K562 (cell line): ENCODE results near the gene AFDN. TPM values are rescaled to one million over a fixed set of nuclear protein-coding genes. Genes with fewer than 3 reads are reported as not detected.
A peak's percentile ranks its signal among the peaks of the same experiment; 100 is the strongest.

Source experiments
- CREB1 ChIP-seq, 2 experiments: sonication (generic) in 1 of 2; formaldehyde crosslinking in 1 of 2; IDR thresholded peaks; 2 replicates each; pipeline versions ENCODE4 v1.6.1 to v1.8.0; 2012 to 2022; ENCODE audit warnings: inconsistent platforms in 1 of 2, mild to moderate bottlenecking in 1 of 2, missing genetic modification reagents in 1 of 2, moderate library complexity in 1 of 2
- EGR1 ChIP-seq: fragments of 450-650 bp; conservative IDR thresholded peaks from 2 replicates; pipeline ENCODE4 v1.6.1; 2017; ENCODE audit warnings: mild to moderate bottlenecking
- EWSR1 ChIP-seq: fragments of 450-650 bp; IDR thresholded peaks from 2 replicates; pipeline ENCODE4 v1.6.1; 2018; ENCODE audit warnings: borderline replicate concordance, mild to moderate bottlenecking, low read depth, moderate library complexity; ENCODE audit not compliant: partially characterized antibody
- FOXA3 ChIP-seq, 2 experiments: fragments of 450-650 bp in 1 of 2; sonication (generic) in 1 of 2; formaldehyde crosslinking; IDR thresholded peaks in 1 of 2; conservative IDR thresholded peaks in 1 of 2; 2 replicates each; pipeline versions ENCODE4 v1.4.0 to v1.8.0; 2020 to 2022; ENCODE audit warnings: mild to moderate bottlenecking in 2 of 2, missing genetic modification reagents in 1 of 2
- HMGN3 ChIP-seq: IDR thresholded peaks from 2 replicates; pipeline ENCODE4 v1.6.1; 2011; ENCODE audit warnings: borderline replicate concordance, low read depth, mild to moderate bottlenecking, mixed read lengths, low read length; ENCODE audit not compliant: insufficient read length; ENCODE audit errors: extremely low read depth
- KDM5B ChIP-seq: fragments of 200-600 bp; sonication (generic); IDR thresholded peaks from 2 replicates; pipeline ENCODE4 v1.6.1; 2012; ENCODE audit warnings: low read depth, mild to moderate bottlenecking, moderate library complexity, low read length, control low read depth, inconsistent platforms; ENCODE audit not compliant: insufficient replicate concordance
- NR2F6 ChIP-seq: fragments of 450-650 bp; formaldehyde crosslinking; IDR thresholded peaks from 2 replicates; pipeline ENCODE4 v1.4.0; 2020; ENCODE audit warnings: mild to moderate bottlenecking
- PTRF ChIP-seq: fragments of 450-650 bp; IDR thresholded peaks from 2 replicates; pipeline ENCODE4 v1.6.1; 2016; ENCODE audit warnings: mild to moderate bottlenecking, missing genetic modification characterization, missing compliant biosample characterization
- RBM15 ChIP-seq: fragments of 200-400 bp; formaldehyde crosslinking; IDR thresholded peaks from 2 replicates; pipeline ENCODE4 v1.6.1; 2018; ENCODE audit warnings: mild to moderate bottlenecking, low read length, moderate library complexity; ENCODE audit not compliant: insufficient read depth
- SETDB1 ChIP-seq: IDR thresholded peaks from one replicate; pipeline ENCODE4 v1.6.1; 2012; ENCODE audit warnings: low read length, control low read depth, inconsistent platforms
- SPI1 ChIP-seq: IDR thresholded peaks from 2 replicates; pipeline ENCODE4 v1.6.1; 2011; ENCODE audit warnings: low read depth, low read length, control low read depth, borderline replicate concordance
- TEAD1 ChIP-seq, 2 experiments: fragments of 450-650 bp in 1 of 2; sonication (generic) in 1 of 2; formaldehyde crosslinking; IDR thresholded peaks; 2 replicates each; pipeline versions ENCODE4 v1.4.0 to v1.8.0; 2020 to 2022; ENCODE audit warnings: mild to moderate bottlenecking in 2 of 2, missing genetic modification reagents in 1 of 2
- ZBTB17 ChIP-seq: fragments of 450-650 bp; formaldehyde crosslinking; IDR thresholded peaks from 2 replicates; pipeline ENCODE4 v1.4.0; 2020; ENCODE audit warnings: mild to moderate bottlenecking
- ZNF133 ChIP-seq: fragments of 250-450 bp; sonication (Bioruptor Pico); IDR thresholded peaks from 2 replicates; pipeline ENCODE4 v1.4.0; 2020; ENCODE audit warnings: mild to moderate bottlenecking
- ZNF695 ChIP-seq: fragments of 450-650 bp; formaldehyde crosslinking; IDR thresholded peaks from 2 replicates; pipeline ENCODE4 v1.4.0; 2020; ENCODE audit warnings: mild to moderate bottlenecking, moderate library complexity
- polyA plus RNA-seq, 8 experiments: library from polyadenylated mRNA; depleted of rRNA in 4 of 8; stranded (reverse) in 5 of 8; unstranded in 3 of 8; fragments of >200 nt; fragmentation: Nextera tagmentation in 2 of 8; fragmentation: Illumina TruSeq in 1 of 8; extraction: Ambion mirVana in 2 of 8; extraction: Trizol in 1 of 8; gene quantifications; 2 replicates each; pipeline versions ENCODE4 v1.2.1 to v1.2.3, GENCODE V29; 2011 to 2014; ENCODE audit warnings: inconsistent platforms in 1 of 8, missing spikeins in 1 of 8
- total RNA-seq, 7 experiments: library from RNA; depleted of rRNA in 6 of 7; stranded (reverse); fragments of >200 nt in 6 of 7; fragmentation: Illumina TruSeq in 2 of 7; extraction: Trizol in 2 of 7; gene quantifications; 2 replicates each; pipeline versions ENCODE4 v1.2.1 to v1.2.3, GENCODE V29; 2011 to 2021; ENCODE audit warnings: low replicate concordance in 1 of 7
- TF ChIP-seq, protein P1 (sequence below): fragments of 450-650 bp; IDR thresholded peaks from 2 replicates; pipeline ENCODE4 v1.6.1; 2014; ENCODE audit warnings: low read depth, mild to moderate bottlenecking, moderate library complexity, borderline replicate concordance
- TF ChIP-seq, protein P2 (sequence below): sonication (generic); formaldehyde crosslinking; IDR thresholded peaks from 2 replicates; pipeline ENCODE4 v1.8.1; 2023; ENCODE audit warnings: mild to moderate bottlenecking, missing genetic modification reagents
- TF ChIP-seq, protein P3 (sequence below): fragments of 200-800 bp; sonication (Bioruptor generic); IDR thresholded peaks from 2 replicates; pipeline ENCODE4 v1.6.1; 2016; ENCODE audit warnings: missing genetic modification characterization, missing compliant biosample characterization

The AFDN gene
- total and polyA plus RNA-seq, 9 of the 15 experiments (the other 6 are each of a cell fraction or from before 2014, with no cell fraction given): 7.2 to 129 (median 105) TPM

DNA sequence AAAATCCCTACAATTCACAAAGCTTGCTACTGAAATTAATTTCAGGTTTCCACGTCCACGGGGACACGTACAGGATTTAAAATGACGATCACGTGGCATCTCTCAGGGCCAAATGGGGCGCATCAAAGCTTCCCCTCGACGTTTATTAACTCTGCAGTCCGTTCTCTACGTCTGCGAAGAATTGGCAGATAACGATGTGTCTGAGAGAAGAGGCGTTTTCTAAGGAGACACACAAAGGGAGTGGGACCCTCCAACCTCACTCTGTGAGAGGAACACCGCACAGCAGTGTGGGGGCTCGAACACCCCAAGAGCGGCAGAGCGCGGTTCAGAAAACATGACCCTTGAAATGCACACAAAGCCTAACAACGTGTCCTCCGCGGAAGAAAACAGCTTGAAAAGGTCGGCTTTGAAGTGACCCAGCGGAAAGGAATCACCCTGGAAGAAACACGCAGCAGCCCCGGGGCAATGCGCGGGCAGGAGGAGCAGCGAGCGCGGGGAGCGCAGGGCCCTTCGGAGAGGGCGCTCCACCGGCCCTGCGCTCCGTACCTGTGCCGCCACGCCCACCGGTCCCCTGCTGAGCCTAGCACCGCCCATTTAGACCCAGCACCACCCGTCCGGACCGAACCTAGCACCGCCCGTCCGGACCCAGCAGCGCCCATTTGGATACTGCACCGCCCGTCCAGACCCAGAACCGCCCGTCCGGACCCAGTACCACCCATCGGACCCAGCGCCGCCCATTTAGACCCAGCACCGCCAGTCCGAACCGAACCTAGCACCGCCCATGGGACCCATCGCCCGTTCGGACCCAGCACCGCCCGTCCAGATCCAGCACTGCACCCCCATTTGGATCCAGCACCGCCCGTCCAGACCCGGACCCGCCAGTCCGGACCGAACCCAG lies 1.1 kb upstream of the AFDN start (continued):
- TF ChIP-seq, protein P1, sequence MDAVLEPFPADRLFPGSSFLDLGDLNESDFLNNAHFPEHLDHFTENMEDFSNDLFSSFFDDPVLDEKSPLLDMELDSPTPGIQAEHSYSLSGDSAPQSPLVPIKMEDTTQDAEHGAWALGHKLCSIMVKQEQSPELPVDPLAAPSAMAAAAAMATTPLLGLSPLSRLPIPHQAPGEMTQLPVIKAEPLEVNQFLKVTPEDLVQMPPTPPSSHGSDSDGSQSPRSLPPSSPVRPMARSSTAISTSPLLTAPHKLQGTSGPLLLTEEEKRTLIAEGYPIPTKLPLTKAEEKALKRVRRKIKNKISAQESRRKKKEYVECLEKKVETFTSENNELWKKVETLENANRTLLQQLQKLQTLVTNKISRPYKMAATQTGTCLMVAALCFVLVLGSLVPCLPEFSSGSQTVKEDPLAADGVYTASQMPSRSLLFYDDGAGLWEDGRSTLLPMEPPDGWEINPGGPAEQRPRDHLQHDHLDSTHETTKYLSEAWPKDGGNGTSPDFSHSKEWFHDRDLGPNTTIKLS: peak; percentile 40; the same call in 1 of the 2 replicates
- TF ChIP-seq SETDB1 (no peak), RBM15 (no peak), HMGN3 (peak; percentile 77), SPI1 (no peak), ZBTB17 (CRISPR knock-in tag) (no peak), KDM5B (peak; percentile 30), PTRF (no peak), ZNF133 (CRISPR knock-in tag) (no peak), FOXA3 (CRISPR knock-in tag; conservative IDR thresholded peaks at IDR 0.05 in 1 of 2, IDR thresholded peaks at IDR 0.05 in 1 of 2) (no peak; a peak in 1 of 4 replicates), EWSR1 (no peak), EGR1 (no peak; the same call in 1 of the 2 replicates), TEAD1 (CRISPR knock-in tag; IDR thresholded peaks at IDR 0.05) (peak; percentile 15 to 26; a peak in 1 of 4 replicates), NR2F6 (CRISPR knock-in tag) (no peak), ZNF695 (CRISPR knock-in tag) (no peak), CREB1 (IDR thresholded peaks at IDR 0.05) (no peak), CREB1 (CRISPR knock-in tag; IDR thresholded peaks at IDR 0.05) (no peak; the same call in 1 of the 2 replicates)
- TF ChIP-seq, protein P2, sequence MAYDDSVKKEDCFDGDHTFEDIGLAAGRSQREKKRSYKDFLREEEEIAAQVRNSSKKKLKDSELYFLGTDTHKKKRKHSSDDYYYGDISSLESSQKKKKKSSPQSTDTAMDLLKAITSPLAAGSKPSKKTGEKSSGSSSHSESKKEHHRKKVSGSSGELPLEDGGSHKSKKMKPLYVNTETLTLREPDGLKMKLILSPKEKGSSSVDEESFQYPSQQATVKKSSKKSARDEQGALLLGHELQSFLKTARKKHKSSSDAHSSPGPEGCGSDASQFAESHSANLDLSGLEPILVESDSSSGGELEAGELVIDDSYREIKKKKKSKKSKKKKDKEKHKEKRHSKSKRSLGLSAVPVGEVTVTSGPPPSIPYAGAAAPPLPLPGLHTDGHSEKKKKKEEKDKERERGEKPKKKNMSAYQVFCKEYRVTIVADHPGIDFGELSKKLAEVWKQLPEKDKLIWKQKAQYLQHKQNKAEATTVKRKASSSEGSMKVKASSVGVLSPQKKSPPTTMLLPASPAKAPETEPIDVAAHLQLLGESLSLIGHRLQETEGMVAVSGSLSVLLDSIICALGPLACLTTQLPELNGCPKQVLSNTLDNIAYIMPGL (CRISPR knock-in tag): no peak
- TF ChIP-seq, protein P3, sequence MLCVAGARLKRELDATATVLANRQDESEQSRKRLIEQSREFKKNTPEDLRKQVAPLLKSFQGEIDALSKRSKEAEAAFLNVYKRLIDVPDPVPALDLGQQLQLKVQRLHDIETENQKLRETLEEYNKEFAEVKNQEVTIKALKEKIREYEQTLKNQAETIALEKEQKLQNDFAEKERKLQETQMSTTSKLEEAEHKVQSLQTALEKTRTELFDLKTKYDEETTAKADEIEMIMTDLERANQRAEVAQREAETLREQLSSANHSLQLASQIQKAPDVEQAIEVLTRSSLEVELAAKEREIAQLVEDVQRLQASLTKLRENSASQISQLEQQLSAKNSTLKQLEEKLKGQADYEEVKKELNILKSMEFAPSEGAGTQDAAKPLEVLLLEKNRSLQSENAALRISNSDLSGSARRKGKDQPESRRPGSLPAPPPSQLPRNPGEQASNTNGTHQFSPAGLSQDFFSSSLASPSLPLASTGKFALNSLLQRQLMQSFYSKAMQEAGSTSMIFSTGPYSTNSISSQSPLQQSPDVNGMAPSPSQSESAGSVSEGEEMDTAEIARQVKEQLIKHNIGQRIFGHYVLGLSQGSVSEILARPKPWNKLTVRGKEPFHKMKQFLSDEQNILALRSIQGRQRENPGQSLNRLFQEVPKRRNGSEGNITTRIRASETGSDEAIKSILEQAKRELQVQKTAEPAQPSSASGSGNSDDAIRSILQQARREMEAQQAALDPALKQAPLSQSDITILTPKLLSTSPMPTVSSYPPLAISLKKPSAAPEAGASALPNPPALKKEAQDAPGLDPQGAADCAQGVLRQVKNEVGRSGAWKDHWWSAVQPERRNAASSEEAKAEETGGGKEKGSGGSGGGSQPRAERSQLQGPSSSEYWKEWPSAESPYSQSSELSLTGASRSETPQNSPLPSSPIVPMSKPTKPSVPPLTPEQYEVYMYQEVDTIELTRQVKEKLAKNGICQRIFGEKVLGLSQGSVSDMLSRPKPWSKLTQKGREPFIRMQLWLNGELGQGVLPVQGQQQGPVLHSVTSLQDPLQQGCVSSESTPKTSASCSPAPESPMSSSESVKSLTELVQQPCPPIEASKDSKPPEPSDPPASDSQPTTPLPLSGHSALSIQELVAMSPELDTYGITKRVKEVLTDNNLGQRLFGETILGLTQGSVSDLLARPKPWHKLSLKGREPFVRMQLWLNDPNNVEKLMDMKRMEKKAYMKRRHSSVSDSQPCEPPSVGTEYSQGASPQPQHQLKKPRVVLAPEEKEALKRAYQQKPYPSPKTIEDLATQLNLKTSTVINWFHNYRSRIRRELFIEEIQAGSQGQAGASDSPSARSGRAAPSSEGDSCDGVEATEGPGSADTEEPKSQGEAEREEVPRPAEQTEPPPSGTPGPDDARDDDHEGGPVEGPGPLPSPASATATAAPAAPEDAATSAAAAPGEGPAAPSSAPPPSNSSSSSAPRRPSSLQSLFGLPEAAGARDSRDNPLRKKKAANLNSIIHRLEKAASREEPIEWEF (CRISPR knock-in tag): no peak
